Measurements from ENCODE around the gene HLF.

Gene HLF

GRCh38 chr17:55298111-55298730 is 33.5 kb downstream of the HLF start:
- Histone ChIP-seq H3K27me3 (ENCODE audit: low read depth) (no peaks in the 10 kb centered on the region), H3K4me1 (no peaks in the 10 kb centered on the region), H3K9me3 (no peaks in the 10 kb centered on the region), H3K4me3 (no peak overlapping the region), H3K36me3 (replicated peaks) (no peaks in the 10 kb centered on the region)
- in situ Hi-C loops (cut with MboI; ENCODE audit: low sequenced_read_pairs) = no loop called here
- DNase-seq (ENCODE audit: low spot score in 2 of 2) = no peak

GRCh38 chr17:55299162-55299838 is 34.5 kb downstream of the HLF start:
- DNase-seq (ENCODE audit: low spot score in 2 of 2) = no peak
- in situ Hi-C loops (cut with MboI; ENCODE audit: low sequenced_read_pairs) = no loop called here
- no peaks in the 10 kb centered on the region for H3K27me3 ChIP-seq (ENCODE audit: low read depth)
- no peaks in the 10 kb centered on the region for H3K4me1 ChIP-seq
- H3K36me3 ChIP-seq (replicated peaks) = no peaks in the 10 kb centered on the region
- H3K4me3 ChIP-seq = no peak overlapping the region
- H3K9me3 ChIP-seq = no peaks in the 10 kb centered on the region

GRCh38 chr17:55299890-55300289 is 35.1 kb downstream of the HLF start:
- no peak for DNase-seq (ENCODE audit: low spot score in 2 of 2)
- Histone ChIP-seq H3K4me3 (no peak overlapping the region), H3K36me3 (replicated peaks) (no peaks in the 10 kb centered on the region), H3K27me3 (ENCODE audit: low read depth) (no peaks in the 10 kb centered on the region), H3K4me1 (no peaks in the 10 kb centered on the region), H3K9me3 (no peaks in the 10 kb centered on the region)
- in situ Hi-C loops (cut with MboI; ENCODE audit: low sequenced_read_pairs) = no loop called here

- in situ Hi-C loops (cut with MboI; ENCODE audit: low sequenced_read_pairs) = no loop called here
- no peak overlapping the region for H3K4me3 ChIP-seq
- no peak for DNase-seq (ENCODE audit: low spot score in 2 of 2)
Measured at GRCh38 chr17:55300479-55301290, 35.9 kb downstream of the HLF start.

GRCh38 chr17:55301521-55302406 is 37.0 kb downstream of the HLF start:
- no peak for DNase-seq (ENCODE audit: low spot score in 2 of 2)
- Histone ChIP-seq H3K4me1 (no peaks in the 10 kb centered on the region), H3K4me3 (no peak overlapping the region), H3K27me3 (ENCODE audit: low read depth) (no peaks in the 10 kb centered on the region), H3K9me3 (no peaks in the 10 kb centered on the region), H3K36me3 (replicated peaks) (no peaks in the 10 kb centered on the region)
- in situ Hi-C loops (cut with MboI; ENCODE audit: low sequenced_read_pairs) = no loop called here

More at GRCh38 chr17:55300479-55301290, 35.9 kb downstream of the HLF start:
- Histone ChIP-seq H3K4me1 (no peaks in the 10 kb centered on the region), H3K27me3 (ENCODE audit: low read depth) (no peaks in the 10 kb centered on the region), H3K9me3 (no peaks in the 10 kb centered on the region), H3K36me3 (replicated peaks) (no peaks in the 10 kb centered on the region)

GRCh38 chr17:55302407-55302787 is 37.6 kb downstream of the HLF start:
- Histone ChIP-seq H3K27me3 (ENCODE audit: low read depth) (no peaks in the 10 kb centered on the region), H3K4me1 (no peaks in the 10 kb centered on the region), H3K36me3 (replicated peaks) (no peaks in the 10 kb centered on the region), H3K4me3 (no peak overlapping the region), H3K9me3 (no peaks in the 10 kb centered on the region)
- in situ Hi-C loops (cut with MboI; ENCODE audit: low sequenced_read_pairs) = no loop called here
- no peak for DNase-seq (ENCODE audit: low spot score in 2 of 2)

GRCh38 chr17:55303008-55303493 is 38.3 kb downstream of the HLF start:
- Histone ChIP-seq H3K4me1 (no peaks in the 10 kb centered on the region), H3K27me3 (ENCODE audit: low read depth) (no peaks in the 10 kb centered on the region), H3K4me3 (no peak overlapping the region), H3K9me3 (no peaks in the 10 kb centered on the region), H3K36me3 (replicated peaks) (no peaks in the 10 kb centered on the region)
- in situ Hi-C loops (cut with MboI; ENCODE audit: low sequenced_read_pairs) = no loop called here
- DNase-seq (ENCODE audit: low spot score in 2 of 2) = no peak

- H3K4me1 ChIP-seq = no peaks in the 10 kb centered on the region
- no peaks in the 10 kb centered on the region for H3K27me3 ChIP-seq (ENCODE audit: low read depth)
- H3K4me3 ChIP-seq = no peak overlapping the region
- in situ Hi-C loops (cut with MboI; ENCODE audit: low sequenced_read_pairs) = no loop called here
- no peaks in the 10 kb centered on the region for H3K36me3 ChIP-seq (replicated peaks)
- no peak for DNase-seq (ENCODE audit: low spot score in 2 of 2)
- no peaks in the 10 kb centered on the region for H3K9me3 ChIP-seq
Measured at GRCh38 chr17:55303701-55304145, 39.0 kb downstream of the HLF start.

- no peak for DNase-seq (ENCODE audit: low spot score in 2 of 2)
- Histone ChIP-seq H3K27me3 (ENCODE audit: low read depth) (no peaks in the 10 kb centered on the region), H3K4me1 (no peaks in the 10 kb centered on the region), H3K4me3 (no peak overlapping the region), H3K36me3 (replicated peaks) (no peaks in the 10 kb centered on the region), H3K9me3 (no peaks in the 10 kb centered on the region)
- in situ Hi-C loops (cut with MboI; ENCODE audit: low sequenced_read_pairs) = no loop called here
Measured at GRCh38 chr17:55304171-55304859, 39.6 kb downstream of the HLF start.

- Histone ChIP-seq H3K4me1 (no peaks in the 10 kb centered on the region), H3K36me3 (replicated peaks) (no peaks in the 10 kb centered on the region), H3K27me3 (ENCODE audit: low read depth) (no peaks in the 10 kb centered on the region; the same call in 1 of the 2 replicates), H3K4me3 (no peak overlapping the region), H3K9me3 (no peaks in the 10 kb centered on the region)
- in situ Hi-C loops (cut with MboI; ENCODE audit: low sequenced_read_pairs) = no loop called here
- no peak for DNase-seq (ENCODE audit: low spot score in 2 of 2)
Measured at GRCh38 chr17:55305321-55306087, 40.7 kb downstream of the HLF start.

GRCh38 chr17:55307879-55308278 is 43.1 kb downstream of the HLF start:
- no peaks in the 10 kb centered on the region; the same call in 1 of the 2 replicates for H3K27me3 ChIP-seq (ENCODE audit: low read depth)
- H3K4me1 ChIP-seq = no peaks in the 10 kb centered on the region
- in situ Hi-C loops (cut with MboI; ENCODE audit: low sequenced_read_pairs) = no loop called here
- DNase-seq (ENCODE audit: low spot score in 2 of 2) = no peak
- H3K36me3 ChIP-seq (replicated peaks) = no peaks in the 10 kb centered on the region
- H3K9me3 ChIP-seq = no peaks in the 10 kb centered on the region
- no peak overlapping the region for H3K4me3 ChIP-seq

- Histone ChIP-seq H3K4me3 (no peak overlapping the region), H3K27me3 (ENCODE audit: low read depth) (no peaks in the 10 kb centered on the region; the same call in 1 of the 2 replicates), H3K4me1 (no peaks in the 10 kb centered on the region), H3K36me3 (replicated peaks) (no peaks in the 10 kb centered on the region), H3K9me3 (no peaks in the 10 kb centered on the region)
- no peak for DNase-seq (ENCODE audit: low spot score in 2 of 2)
- in situ Hi-C loops (cut with MboI; ENCODE audit: low sequenced_read_pairs) = no loop called here
Measured at GRCh38 chr17:55308613-55309391, 44.0 kb downstream of the HLF start.

Data from HAP-1 (cell line).